ENCODE measurements around the gene KIRREL3. TPM values are rescaled to one million over a fixed set of nuclear protein-coding genes. Genes with fewer than 3 reads are reported as not detected.

Gene KIRREL3
- total and polyA plus RNA-seq, 9 of the 15 experiments (the other 6 are each of a cell fraction or from before 2014, with no cell fraction given) = 0.04 to 0.10 TPM; not detected in 7

DNA sequence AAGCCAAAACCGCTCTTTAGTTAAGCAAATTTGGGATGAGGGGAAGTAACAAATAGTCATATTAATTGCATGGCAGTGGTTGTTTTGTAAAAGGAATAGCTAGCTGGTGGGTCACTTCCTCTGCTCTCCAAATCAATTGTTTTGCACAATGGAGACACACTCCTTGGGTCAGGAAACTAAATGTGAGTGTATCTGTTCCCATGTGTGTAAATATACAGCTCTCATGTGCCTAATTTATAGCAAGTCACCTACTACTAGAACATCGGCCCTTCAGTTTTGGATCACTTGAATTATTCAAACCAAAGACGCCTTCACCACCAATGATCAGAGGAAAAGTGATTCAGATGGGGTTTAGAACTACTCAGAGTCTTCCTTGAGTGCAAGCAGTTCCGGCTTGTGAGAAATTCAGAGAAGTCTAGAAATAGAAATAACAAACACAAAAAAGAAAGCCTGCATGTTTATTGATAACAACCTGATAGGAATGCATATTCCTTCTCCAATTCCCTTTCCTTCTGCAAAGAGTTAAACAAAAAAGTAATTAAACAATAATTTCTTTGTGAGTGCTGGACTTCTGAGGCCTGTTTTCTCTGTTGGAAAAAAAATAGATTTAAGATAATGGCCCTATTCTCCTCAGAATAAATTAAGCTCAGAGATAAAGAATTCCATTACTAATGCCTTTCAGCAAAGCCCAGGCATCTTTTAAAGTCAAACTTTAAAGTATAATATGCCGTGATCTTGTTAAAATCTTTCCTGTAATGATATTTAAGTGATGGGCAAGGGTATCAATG lies 100.4 kb downstream of the KIRREL3 start:
- 0% methylated on average over 5 of the region's 5 CpGs for WGBS (ENCODE audit: insufficient coverage, low coverage, missing lambda C conversion rate)
- Histone ChIP-seq H3K36me3 (ENCODE audit: control insufficient read depth, insufficient read depth, low read length) (no peaks in the 10 kb centered on the region), H4K20me1 (replicated peaks; ENCODE audit: control insufficient read depth, insufficient read depth, low read length) (no peaks in the 10 kb centered on the region), H3K9ac (ENCODE audit: insufficient read depth in 1 of 2, low read depth in 2 of 2, low read length in 2 of 2) (no peak overlapping the region), H3K9me1 (ENCODE audit: control insufficient read depth, insufficient read depth, low read length) (no peaks in the 10 kb centered on the region), H3K4me2 (ENCODE audit: insufficient read depth, low read length) (no peak overlapping the region), H3K27me3 (ENCODE audit: control insufficient read depth in 2 of 2, insufficient read depth in 2 of 2, low read length in 2 of 2) (no peaks in the 10 kb centered on the region), H3K4me1 (replicated peaks in 1 of 2; ENCODE audit: control insufficient read depth in 2 of 2, insufficient read depth in 2 of 2, low read length in 2 of 2) (no peaks in the 10 kb centered on the region), H3K27ac (ENCODE audit: extremely low read depth, low read depth, low read length) (no peak overlapping the region), H2AFZ (ENCODE audit: low read depth, low read length) (no peak overlapping the region), H3K9me3 (replicated peaks; ENCODE audit: control insufficient read depth, insufficient read depth, low read depth, low read length) (no peaks in the 10 kb centered on the region), H3K4me3 (no peak overlapping the region), H3K79me2 (ENCODE audit: control insufficient read depth, insufficient read depth, low read length) (no peaks in the 10 kb centered on the region)
- FAIRE-seq = no peak
- no TSS peak for BruUV-seq (replicated peaks)
- CTCF ChIA-PET (ENCODE audit: low intra/inter-chr PET ratio) = no interaction called here
- DNase-seq (ENCODE audit: extremely low read depth in 1 of 4, low spot score in 3 of 4) = no peak
- TF ChIP-seq CHAMP1 (IDR thresholded peaks at IDR 0.05) = no peak
- TF ChIP-seq, protein P1, sequence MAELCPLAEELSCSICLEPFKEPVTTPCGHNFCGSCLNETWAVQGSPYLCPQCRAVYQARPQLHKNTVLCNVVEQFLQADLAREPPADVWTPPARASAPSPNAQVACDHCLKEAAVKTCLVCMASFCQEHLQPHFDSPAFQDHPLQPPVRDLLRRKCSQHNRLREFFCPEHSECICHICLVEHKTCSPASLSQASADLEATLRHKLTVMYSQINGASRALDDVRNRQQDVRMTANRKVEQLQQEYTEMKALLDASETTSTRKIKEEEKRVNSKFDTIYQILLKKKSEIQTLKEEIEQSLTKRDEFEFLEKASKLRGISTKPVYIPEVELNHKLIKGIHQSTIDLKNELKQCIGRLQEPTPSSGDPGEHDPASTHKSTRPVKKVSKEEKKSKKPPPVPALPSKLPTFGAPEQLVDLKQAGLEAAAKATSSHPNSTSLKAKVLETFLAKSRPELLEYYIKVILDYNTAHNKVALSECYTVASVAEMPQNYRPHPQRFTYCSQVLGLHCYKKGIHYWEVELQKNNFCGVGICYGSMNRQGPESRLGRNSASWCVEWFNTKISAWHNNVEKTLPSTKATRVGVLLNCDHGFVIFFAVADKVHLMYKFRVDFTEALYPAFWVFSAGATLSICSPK (IDR thresholded peaks at IDR 0.05; ENCODE audit: borderline replicate concordance) = no peak
- no peak for TF ChIP-seq NFE2 (IDR thresholded peaks at IDR 0.05; ENCODE audit: low read depth)
- TF ChIP-seq HES1 (IDR thresholded peaks at IDR 0.05; ENCODE audit: low read depth) = no peak
- no peak for TF ChIP-seq ZNF311 (CRISPR knock-in tag; IDR thresholded peaks at IDR 0.05)
- TF ChIP-seq U2AF1 (optimal IDR thresholded peaks at IDR 0.05; ENCODE audit: low read depth, low read length) = no peak
- no peak for TF ChIP-seq ZFX (CRISPR knock-in tag; IDR thresholded peaks at IDR 0.05)
- TF ChIP-seq SMAD3 (CRISPR knock-in tag; conservative IDR thresholded peaks at IDR 0.05) = no peak
- no peak for TF ChIP-seq NR3C1 (CRISPR knock-in tag; IDR thresholded peaks at IDR 0.05)
- no peak for TF ChIP-seq RAD51 (IDR thresholded peaks at IDR 0.05; ENCODE audit: borderline replicate concordance, low read depth)
- no peak for TF ChIP-seq ZNF511 (CRISPR knock-in tag; IDR thresholded peaks at IDR 0.05)
- no peak for TF ChIP-seq FOS (IDR thresholded peaks at IDR 0.05; ENCODE audit: extremely low read depth, insufficient read length)
- no peak for TF ChIP-seq ZNF165 (CRISPR knock-in tag; IDR thresholded peaks at IDR 0.05; ENCODE audit: borderline replicate concordance)
- ATAC-seq = no peak
- intact Hi-C loops (cut with micrococcal nuclease) (no loop called here), in situ Hi-C loops (cut with MboI) (no loop called here)
- POLR2A ChIA-PET = no interaction called here

All from K562 (cell line).